Progenitor cell of endocrine pancreas (in vitro differentiated cells): ENCODE results near the gene GORASP2. TPM values are rescaled to one million over a fixed set of nuclear protein-coding genes. Genes with fewer than 3 reads are reported as not detected.

ENCODE experiments used
- DNase-seq: peaks from one replicate; pipeline ENCODE4 v3.0.0; 2021; ENCODE audit warnings: low spot score; ENCODE audit not compliant: unreplicated experiment
- H3K27ac Mint-ChIP-seq: 2 replicates; pipeline ENCODE4 v1.8.0; 2021; ENCODE audit warnings: mild to moderate bottlenecking, moderate library complexity, mixed read lengths
- H3K27me3 Mint-ChIP-seq: 2 replicates; pipeline ENCODE4 v1.8.0; 2021; ENCODE audit warnings: mixed read lengths
- H3K36me3 Mint-ChIP-seq: 2 replicates; pipeline ENCODE4 v1.8.0; 2022; ENCODE audit warnings: mixed read lengths; ENCODE audit not compliant: insufficient read depth
- H3K4me1 Mint-ChIP-seq: 2 replicates; pipeline ENCODE4 v1.8.0; 2021; ENCODE audit warnings: low read depth, mixed read lengths
- H3K4me3 Mint-ChIP-seq: 2 replicates; pipeline ENCODE4 v1.8.0; 2021; ENCODE audit warnings: low read depth, mild to moderate bottlenecking, moderate library complexity, mixed read lengths
- H3K9me3 Mint-ChIP-seq: 2 replicates; pipeline ENCODE4 v1.8.0; 2021; ENCODE audit warnings: low read depth, mixed read lengths
- CTCF ChIP-seq: fragments of 200-600 bp; sonication (generic); IDR thresholded peaks from one replicate; pipeline ENCODE4 v1.5.0; 2021; ENCODE audit warnings: antibody characterized with exemption, mild to moderate bottlenecking; ENCODE audit not compliant: unreplicated experiment
- total RNA-seq: library from RNA; stranded (reverse); gene quantifications from 2 replicates; pipeline ENCODE4 v1.2.1, GENCODE V29; 2021

GORASP2 gene
- total RNA-seq, 1 donor from 2014 or later, result 64.3 TPM

- H3K27ac Mint-ChIP-seq, result peak overlapping the region; percentile 49
These were observed 11.0 kb downstream of the GORASP2 start for GRCh38 chr2:170940066-170940465.

GRCh38 chr2:170942615-170943014 lies 13.6 kb downstream of the GORASP2 start:
- no peak overlapping the region for H3K4me3 Mint-ChIP-seq
- peaks cover 6% of the 10 kb centered on the region for H3K36me3 Mint-ChIP-seq
- peaks cover 15% of the 10 kb centered on the region for H3K4me1 Mint-ChIP-seq
- H3K9me3 Mint-ChIP-seq, result no peaks in the 10 kb centered on the region
- no peaks in the 10 kb centered on the region for H3K27me3 Mint-ChIP-seq
- no peak overlapping the region for H3K27ac Mint-ChIP-seq
- DNase-seq, result no peak
- no peak for TF ChIP-seq CTCF

More at GRCh38 chr2:170940066-170940465, 11.0 kb downstream of the GORASP2 start:
- TF ChIP-seq CTCF, result no peak
- Mint-ChIP-seq H3K9me3 (no peaks in the 10 kb centered on the region), H3K27me3 (no peaks in the 10 kb centered on the region), H3K4me1 (peaks cover 11% of the 10 kb centered on the region), H3K4me3 (no peak overlapping the region), H3K36me3 (peaks cover 6% of the 10 kb centered on the region)
- no peak for DNase-seq

GRCh38 chr2:170943041-170943440 lies 14.0 kb downstream of the GORASP2 start:
- H3K4me3 Mint-ChIP-seq, result no peak overlapping the region

GRCh38 chr2:170943596-170943995 lies 14.5 kb downstream of the GORASP2 start:
- no peak for DNase-seq
- no peak overlapping the region for H3K4me3 Mint-ChIP-seq
- peaks cover 15% of the 10 kb centered on the region for H3K4me1 Mint-ChIP-seq
- no peak overlapping the region for H3K27ac Mint-ChIP-seq
- no peaks in the 10 kb centered on the region for H3K27me3 Mint-ChIP-seq
- peaks cover 6% of the 10 kb centered on the region for H3K36me3 Mint-ChIP-seq
- no peak for TF ChIP-seq CTCF
- no peaks in the 10 kb centered on the region for H3K9me3 Mint-ChIP-seq

More at GRCh38 chr2:170943041-170943440, 14.0 kb downstream of the GORASP2 start:
- peaks cover 6% of the 10 kb centered on the region for H3K36me3 Mint-ChIP-seq
- H3K9me3 Mint-ChIP-seq, result no peaks in the 10 kb centered on the region
- peaks cover 15% of the 10 kb centered on the region for H3K4me1 Mint-ChIP-seq
- no peak for TF ChIP-seq CTCF
- no peaks in the 10 kb centered on the region for H3K27me3 Mint-ChIP-seq
- DNase-seq, result no peak
- H3K27ac Mint-ChIP-seq, result no peak overlapping the region

- H3K27ac Mint-ChIP-seq, result no peak overlapping the region
- no peaks in the 10 kb centered on the region for H3K9me3 Mint-ChIP-seq
- peaks cover 15% of the 10 kb centered on the region for H3K4me1 Mint-ChIP-seq
- TF ChIP-seq CTCF, result no peak
- DNase-seq, result no peak
- H3K4me3 Mint-ChIP-seq, result no peak overlapping the region
- H3K36me3 Mint-ChIP-seq, result peaks cover 8% of the 10 kb centered on the region
- H3K27me3 Mint-ChIP-seq, result no peaks in the 10 kb centered on the region
These were observed 15.5 kb downstream of the GORASP2 start for GRCh38 chr2:170944545-170944944.
